OCI-LY3 (cell line): ENCODE results near the gene IBA57.

Experiments used
- EZH2phosphoT487 ChIP-seq: fragments of 200-600 bp; shearing (Covaris generic); IDR thresholded peaks from 2 replicates; pipeline ENCODE4 v1.6.1; 2018; ENCODE audit warnings: antibody characterized with exemption, mixed run types, low read depth
- TF ChIP-seq, protein P1 (sequence below): fragments of 200-600, 300-600 bp; sonication (generic); IDR thresholded peaks from 2 replicates; pipeline ENCODE4 v1.5.1; 2014; ENCODE audit warnings: antibody characterized with exemption, low read length, low read depth

DNA sequence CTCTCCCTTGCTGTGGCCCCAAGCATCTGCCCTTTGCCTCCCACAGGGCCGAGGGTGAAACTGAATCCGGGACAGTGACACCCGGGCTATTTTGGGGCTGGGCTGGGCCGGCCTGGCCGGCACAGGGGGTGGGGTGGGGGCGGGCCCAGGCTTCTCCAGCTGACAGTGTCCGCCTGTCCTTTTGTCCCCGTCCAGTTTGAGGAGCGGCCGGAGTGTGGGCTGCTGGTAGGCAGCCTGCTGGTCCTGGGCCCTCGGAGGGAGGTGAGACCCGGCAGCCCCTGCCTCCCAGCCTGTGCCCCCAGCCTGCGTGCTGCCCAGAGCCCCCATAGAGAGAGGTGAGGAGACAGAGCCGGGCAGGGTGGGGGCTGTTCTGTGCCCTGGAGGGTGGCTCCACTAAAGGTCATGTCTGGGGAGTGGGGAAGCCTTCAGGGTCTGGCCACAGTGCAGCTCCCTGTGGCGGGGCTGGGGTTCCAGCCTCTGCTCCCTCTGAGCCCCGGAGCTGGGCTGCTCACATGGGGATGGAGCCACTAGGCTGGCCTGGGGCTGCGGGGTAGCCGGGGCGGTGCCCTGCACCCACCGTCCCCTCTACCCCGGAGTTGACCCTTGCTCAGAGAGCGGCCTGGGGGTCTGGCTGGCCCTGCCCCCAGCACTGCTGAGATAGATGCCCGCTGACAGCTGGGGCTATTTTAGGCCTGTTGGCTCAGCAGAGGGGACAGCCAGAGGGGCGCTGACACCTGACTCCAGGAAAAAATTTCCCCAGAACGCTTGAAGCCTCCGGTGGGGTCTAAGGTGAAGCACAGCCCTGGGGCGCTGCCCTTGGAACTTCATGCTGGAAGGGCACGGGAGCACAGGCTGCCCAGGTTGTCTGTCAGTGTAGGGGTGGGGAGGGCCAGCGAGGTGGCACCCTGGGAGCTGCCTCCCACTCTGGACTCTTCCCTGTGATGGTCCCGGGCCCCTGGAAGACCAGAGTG is 42.5 kb downstream of the IBA57 start, which contains the start of gene OBSCN:
- TF ChIP-seq, protein P1, sequence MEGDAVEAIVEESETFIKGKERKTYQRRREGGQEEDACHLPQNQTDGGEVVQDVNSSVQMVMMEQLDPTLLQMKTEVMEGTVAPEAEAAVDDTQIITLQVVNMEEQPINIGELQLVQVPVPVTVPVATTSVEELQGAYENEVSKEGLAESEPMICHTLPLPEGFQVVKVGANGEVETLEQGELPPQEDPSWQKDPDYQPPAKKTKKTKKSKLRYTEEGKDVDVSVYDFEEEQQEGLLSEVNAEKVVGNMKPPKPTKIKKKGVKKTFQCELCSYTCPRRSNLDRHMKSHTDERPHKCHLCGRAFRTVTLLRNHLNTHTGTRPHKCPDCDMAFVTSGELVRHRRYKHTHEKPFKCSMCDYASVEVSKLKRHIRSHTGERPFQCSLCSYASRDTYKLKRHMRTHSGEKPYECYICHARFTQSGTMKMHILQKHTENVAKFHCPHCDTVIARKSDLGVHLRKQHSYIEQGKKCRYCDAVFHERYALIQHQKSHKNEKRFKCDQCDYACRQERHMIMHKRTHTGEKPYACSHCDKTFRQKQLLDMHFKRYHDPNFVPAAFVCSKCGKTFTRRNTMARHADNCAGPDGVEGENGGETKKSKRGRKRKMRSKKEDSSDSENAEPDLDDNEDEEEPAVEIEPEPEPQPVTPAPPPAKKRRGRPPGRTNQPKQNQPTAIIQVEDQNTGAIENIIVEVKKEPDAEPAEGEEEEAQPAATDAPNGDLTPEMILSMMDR, result no peak
- TF ChIP-seq EZH2phosphoT487, result no peak
